Midbrain (tissue), 1 donor: Measurements from ENCODE around the gene RFTN1.

Experiments used
- DNase-seq: peaks from one replicate; lab custom pipeline; 2025; lab: John Stamatoyannopoulos, UW

The RFTN1 gene

GRCh38 chr3:16486201-16486600, 27.3 kb downstream of the RFTN1 start:
- DNase-seq, result no peak

DNA sequence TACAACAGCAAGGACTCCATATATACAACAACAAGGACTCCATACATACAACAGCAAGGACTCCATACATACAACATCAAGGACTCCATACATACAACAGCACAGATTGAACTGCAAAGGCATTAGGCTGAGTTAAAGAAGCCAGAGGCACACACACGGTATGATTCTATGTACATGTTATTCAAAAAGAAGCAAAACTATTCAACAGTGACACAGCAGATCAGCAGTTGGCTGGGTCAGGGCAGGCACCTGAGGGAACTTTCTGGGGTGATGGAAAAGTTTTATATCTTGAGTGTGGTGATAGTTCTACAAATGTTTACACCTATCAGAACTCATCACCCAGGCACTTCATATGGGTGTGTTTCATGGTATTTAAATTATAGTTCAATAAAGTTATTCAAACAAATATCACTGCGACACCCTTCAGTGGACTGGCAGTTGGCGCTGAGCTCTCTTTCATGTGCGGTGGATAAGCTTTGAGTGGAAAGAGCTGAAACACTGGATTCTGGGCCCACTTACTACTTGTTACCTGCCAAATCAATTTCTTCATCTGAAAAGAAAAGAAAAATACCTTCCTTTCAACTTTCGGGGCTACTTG, 28.0 kb downstream of the RFTN1 start:
- no peak for DNase-seq

- DNase-seq, result no peak
Measured at GRCh38 chr3:16484984-16485383, 28.5 kb downstream of the RFTN1 start.

DNA sequence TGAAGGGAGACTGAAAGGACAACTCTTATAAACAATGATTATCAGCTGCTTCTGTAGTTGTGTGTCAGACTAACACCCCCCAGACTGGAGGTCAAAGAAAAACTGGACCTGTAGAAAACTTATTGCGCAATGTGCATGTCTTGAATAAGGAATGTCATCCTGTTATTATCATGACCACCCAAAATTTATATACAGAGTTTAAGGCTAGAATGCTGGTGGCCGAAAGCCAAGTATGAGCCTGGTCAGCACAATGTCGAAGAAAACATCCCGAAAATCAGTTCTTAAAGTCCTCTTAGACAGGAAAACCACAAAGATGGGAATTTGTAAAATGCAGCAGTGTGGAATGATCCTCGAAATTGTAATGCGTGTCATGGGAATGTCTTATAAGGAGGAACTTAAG, 29.3 kb downstream of the RFTN1 start:
- no peak for DNase-seq

GRCh38 chr3:16482770-16483531, 30.5 kb downstream of the RFTN1 start:
- DNase-seq, result no peak

DNA sequence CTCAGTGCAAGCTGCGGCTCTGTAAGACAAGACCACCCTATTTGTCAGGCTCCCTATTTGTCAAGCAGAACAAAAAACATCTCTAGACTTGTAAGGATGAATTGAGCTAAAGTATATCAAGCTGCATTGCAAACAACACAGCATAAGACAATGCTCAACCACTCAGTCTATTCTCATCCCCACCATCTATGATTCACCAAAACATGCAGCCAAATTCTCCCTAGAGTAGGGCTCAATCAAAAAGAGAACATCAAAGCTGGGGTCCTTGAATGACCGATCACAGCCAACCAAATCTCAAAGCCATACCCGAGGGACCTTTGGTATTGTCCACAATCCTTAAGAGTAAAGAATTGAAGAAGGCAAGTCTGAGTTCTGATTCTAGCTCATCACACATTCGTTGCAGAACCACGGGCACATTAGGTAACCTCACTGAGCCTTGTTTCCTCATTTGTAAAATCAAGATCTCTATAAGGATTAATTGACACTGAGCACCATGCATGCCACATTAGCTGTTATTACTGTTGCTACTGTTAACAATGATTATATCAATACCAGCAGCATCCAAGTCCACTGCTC, 31.2 kb downstream of the RFTN1 start:
- no peak for DNase-seq

DNA sequence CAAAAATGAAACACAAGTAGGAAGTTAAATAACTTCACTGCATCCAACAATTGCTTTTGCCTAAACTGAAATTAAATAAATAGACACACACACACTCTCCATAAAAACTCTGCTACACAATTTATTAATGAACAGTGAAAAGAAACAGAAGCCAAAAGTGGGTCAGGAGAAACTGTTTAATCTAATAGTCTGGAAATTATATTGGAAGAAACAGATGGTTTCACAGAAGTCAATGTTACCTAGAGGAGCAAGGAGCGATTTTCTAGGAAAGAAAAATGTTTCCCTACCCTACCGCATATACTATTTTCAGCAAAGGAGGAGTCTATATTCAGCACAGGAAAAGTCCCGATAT, 32.0 kb downstream of the RFTN1 start:
- no peak for DNase-seq

- no peak for DNase-seq
Measured at GRCh38 chr3:16480861-16481545, 32.5 kb downstream of the RFTN1 start.

- DNase-seq, result no peak
Measured at GRCh38 chr3:16478516-16478915, 35.0 kb downstream of the RFTN1 start.

DNA sequence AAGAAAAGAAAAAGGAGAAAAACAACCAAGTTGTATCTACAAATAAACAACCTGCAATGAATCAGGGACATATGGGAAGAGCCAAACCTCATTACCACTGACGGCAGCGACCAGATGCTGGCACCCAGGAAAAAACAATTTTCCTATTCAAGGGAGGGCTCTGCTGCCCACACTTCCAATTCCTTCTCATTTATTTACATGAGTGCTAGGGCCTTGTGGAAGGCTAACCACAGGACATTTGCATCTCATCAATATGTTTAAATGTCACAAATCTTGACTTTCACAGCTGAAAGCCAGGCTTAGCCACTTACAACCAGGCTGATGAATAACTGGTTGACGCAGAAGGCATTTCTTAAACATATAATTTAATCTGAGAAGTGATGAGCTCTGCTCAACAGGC, 36.0 kb downstream of the RFTN1 start:
- DNase-seq, result no peak

GRCh38 chr3:16477056-16477455, 36.4 kb downstream of the RFTN1 start:
- DNase-seq, result no peak

- no peak for DNase-seq
Measured at GRCh38 chr3:16476636-16477035, 36.9 kb downstream of the RFTN1 start.

- no peak for DNase-seq
Measured at GRCh38 chr3:16475766-16476165, 37.7 kb downstream of the RFTN1 start.

DNA sequence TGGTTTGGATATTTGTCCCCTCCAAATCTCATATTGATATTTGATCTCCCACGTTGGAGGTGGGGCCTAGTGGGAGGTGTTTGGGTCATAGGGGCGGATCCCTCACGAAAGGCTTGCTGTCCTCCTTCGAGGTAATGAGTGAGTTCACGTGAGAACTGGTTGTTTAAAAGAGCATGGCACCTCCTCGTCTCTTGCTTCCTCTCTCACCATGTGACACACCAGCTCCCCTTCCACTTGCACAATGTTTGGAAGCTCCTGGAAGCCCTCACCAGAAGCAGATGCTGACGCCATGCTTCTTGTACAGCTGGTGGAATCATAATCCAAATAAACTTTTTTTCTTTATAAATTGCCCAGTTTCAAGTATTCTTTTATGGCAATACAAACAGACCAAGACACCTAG, 38.6 kb downstream of the RFTN1 start:
- no peak for DNase-seq

- no peak for DNase-seq
Measured at GRCh38 chr3:16474216-16474615, 39.3 kb downstream of the RFTN1 start.

- no peak for DNase-seq
Measured at GRCh38 chr3:16472593-16472992, 40.9 kb downstream of the RFTN1 start.

DNA sequence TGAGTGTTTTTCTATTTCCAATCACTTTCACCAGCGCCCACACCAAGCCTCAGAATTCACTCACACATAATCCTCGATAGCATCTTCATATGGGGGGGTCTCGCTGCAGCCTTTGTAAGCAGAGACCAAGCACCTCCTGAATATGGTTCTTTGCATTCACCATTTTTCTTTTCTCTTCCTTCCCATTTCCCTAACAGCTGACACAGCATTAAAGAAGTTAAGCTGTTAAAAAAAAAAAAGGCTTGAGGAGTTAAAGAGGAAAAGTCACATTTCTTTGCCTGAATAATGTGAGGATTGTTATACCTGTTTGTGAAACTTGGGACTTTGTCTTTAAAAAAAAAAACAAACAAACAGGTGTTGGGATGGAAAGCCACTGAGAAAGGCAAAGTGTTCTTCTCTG, 41.6 kb downstream of the RFTN1 start:
- no peak for DNase-seq

- DNase-seq, result no peak
Measured at GRCh38 chr3:16470590-16470989, 42.9 kb downstream of the RFTN1 start.

- DNase-seq, result no peak
Measured at GRCh38 chr3:16468336-16469098, 45.0 kb downstream of the RFTN1 start.

- DNase-seq, result no peak
Measured at GRCh38 chr3:16468002-16468335, 45.5 kb downstream of the RFTN1 start.

- DNase-seq, result no peak
Measured at GRCh38 chr3:16467393-16467792, 46.1 kb downstream of the RFTN1 start.

DNA sequence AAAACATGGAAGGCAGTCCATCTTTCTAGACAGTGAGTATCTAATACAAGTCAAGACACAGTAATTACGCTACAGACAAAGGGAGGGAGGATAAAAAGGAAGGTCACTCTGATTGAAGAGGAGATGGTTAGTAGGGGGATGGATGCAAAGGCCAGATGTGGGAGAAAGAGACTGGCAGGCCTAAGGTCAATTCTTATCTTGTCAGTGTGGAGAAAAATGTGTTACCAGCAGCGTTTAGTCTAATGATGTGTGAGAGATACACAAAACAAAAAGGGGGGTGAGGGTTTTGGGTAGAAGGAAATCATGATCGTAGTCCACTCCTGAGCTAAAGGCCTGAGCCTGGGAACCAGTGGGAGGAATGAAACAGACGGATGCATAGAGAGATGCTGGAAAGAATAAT, 46.7 kb downstream of the RFTN1 start:
- DNase-seq, result no peak
